SK-N-SH (cell line): ENCODE results near the gene IFNA16.
"Not testable (repeated sequence)": the region's sequence is repeated elsewhere in the genome, so short reads cannot be mapped to it uniquely, and the experiment has no call there.

Source experiments
- CTCF ChIP-seq: fragments of 200-600 bp; sonication (generic); IDR thresholded peaks from 2 replicates; pipeline ENCODE4 v1.6.1; 2017; ENCODE audit warnings: antibody characterized with exemption, mild to moderate bottlenecking, moderate library complexity
- ELF1 ChIP-seq: IDR thresholded peaks from 2 replicates; pipeline ENCODE4 v1.4.0; 2012
- EZH2phosphoT487 ChIP-seq: fragments of 200-600 bp; sonication (generic); IDR thresholded peaks from 2 replicates; pipeline ENCODE4 v1.6.1; 2017; ENCODE audit warnings: low read depth, mixed run types, mild to moderate bottlenecking, antibody characterized with exemption, moderate library complexity, borderline replicate concordance
- FOSL2 ChIP-seq: IDR thresholded peaks from 2 replicates; pipeline ENCODE4 v1.4.0; 2012; ENCODE audit warnings: low read depth, mild to moderate bottlenecking, moderate library complexity, borderline replicate concordance
- JUND ChIP-seq: IDR thresholded peaks from 2 replicates; pipeline ENCODE4 v1.4.0; 2012
- MXI1 ChIP-seq: IDR thresholded peaks from 2 replicates; pipeline ENCODE4 v1.6.1; 2012; ENCODE audit warnings: mild to moderate bottlenecking, low read depth, low read length, improper control_type of control experiment
- POLR2AphosphoS5 ChIP-seq: IDR thresholded peaks from 2 replicates; pipeline ENCODE4 v1.6.1; 2012; ENCODE audit warnings: low read depth, low read length
- RCOR1 ChIP-seq: fragments of 150-350 bp; IDR thresholded peaks from 2 replicates; pipeline ENCODE4 v1.6.1; 2017; ENCODE audit warnings: antibody characterized with exemption, low read length
- SMC3 ChIP-seq: IDR thresholded peaks from 2 replicates; pipeline ENCODE4 v1.6.1; 2012; ENCODE audit warnings: low read depth, low read length, improper control_type of control experiment
- TAF1 ChIP-seq: IDR thresholded peaks from 2 replicates; pipeline ENCODE4 v1.6.1; 2012; ENCODE audit warnings: low read depth, mild to moderate bottlenecking, low read length, moderate library complexity, borderline replicate concordance
- TCF12 ChIP-seq: IDR thresholded peaks from 2 replicates; pipeline ENCODE4 v1.4.0; 2012
- USF2 ChIP-seq: fragments of 150-350 bp; IDR thresholded peaks from 2 replicates; pipeline ENCODE4 v1.6.1; 2017; ENCODE audit warnings: antibody characterized with exemption, low read length, low read depth, borderline replicate concordance
- YY1 ChIP-seq: IDR thresholded peaks from 2 replicates; pipeline ENCODE4 v1.4.0; 2012; ENCODE audit warnings: low read depth, mild to moderate bottlenecking

- TF ChIP-seq ELF1, JUND, TCF12, FOSL2, CTCF, RCOR1, POLR2AphosphoS5, EZH2phosphoT487, TAF1, YY1, USF2, SMC3, MXI1: not testable (repeated sequence)
These were observed 10.1 kb downstream of the IFNA16 start, which contains the start of gene IFNA10 for GRCh38 chr9:21207043-21207442.
